GM19324 (cell line): Measurements from ENCODE around the gene PNMA8C.
"Not testable (repeated sequence)": the region's sequence is repeated elsewhere in the genome, so short reads cannot be mapped to it uniquely, and the experiment has no call there.

ENCODE experiments used
- ATAC-seq: cut with Tn5 transposase; IDR thresholded peaks from one replicate; pipeline ENCODE4 v1.9.1; 2021; ENCODE audit warnings: mild to moderate bottlenecking, moderate library complexity; ENCODE audit not compliant: unreplicated experiment, low FRiP score

The PNMA8C gene

DNA sequence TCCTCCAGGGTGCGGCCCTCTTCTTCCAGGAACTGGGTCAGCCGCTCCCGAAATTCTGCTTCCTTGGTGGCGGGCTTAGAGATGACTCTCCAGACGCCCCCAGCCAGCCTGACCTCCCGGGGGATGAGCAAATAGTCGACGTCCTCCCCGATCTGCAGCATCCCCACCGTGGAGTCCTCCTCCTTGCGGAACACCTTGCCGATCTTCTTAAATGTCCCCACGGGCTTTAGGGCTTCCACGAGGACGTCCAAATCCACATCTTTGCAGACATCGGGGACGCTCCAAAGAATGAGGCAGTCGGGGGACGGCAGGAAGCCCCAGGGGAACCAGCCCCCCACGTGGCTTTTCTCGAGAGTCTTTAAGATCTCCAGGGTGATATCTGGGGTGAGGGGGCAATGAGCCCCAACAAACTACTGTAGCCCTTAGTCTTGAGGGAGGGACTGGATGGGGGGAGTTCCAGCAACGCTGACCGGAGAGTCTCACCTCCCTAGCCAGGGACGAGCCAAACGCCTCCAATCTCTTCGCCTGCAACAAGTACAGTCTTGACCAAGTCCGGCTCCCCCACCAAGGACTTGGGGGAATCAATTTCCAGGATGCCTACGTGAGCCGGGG, 16.0 kb downstream of the PNMA8C start:
- no peak for ATAC-seq

DNA sequence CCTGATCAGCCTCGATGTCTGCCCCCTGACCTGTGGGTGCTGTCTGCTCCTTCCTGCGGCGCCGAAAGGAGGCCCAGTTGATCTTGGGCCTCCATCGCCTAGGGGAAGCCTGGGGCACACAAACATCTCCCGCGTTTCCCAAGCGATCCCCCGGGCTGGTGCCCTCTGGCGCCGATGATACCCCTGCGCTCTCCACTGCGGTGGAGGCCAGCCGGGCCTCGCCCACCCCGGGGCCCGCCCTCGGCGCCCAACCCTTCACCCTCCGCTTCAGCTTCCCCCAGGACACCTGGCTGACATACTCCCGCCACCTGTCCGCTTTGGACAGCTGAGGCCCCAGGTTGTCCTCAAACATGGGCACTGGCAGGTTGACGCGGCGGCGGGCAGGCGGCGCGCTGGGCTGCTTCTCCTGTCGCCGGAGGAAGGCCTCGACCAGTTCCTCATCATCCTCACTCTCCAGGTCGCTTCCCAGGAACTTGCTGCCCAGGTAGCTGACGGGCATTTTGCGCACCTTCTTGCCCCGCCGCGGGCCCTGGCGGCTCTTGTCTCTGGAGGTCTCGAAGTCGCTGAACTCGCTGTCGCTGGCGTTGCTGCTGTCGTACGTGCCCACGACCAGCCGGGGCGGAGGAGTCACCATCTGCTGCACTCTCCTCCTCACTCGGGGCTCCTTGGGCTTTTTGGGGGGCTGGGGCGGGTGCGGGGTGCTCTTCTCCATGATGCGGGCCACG, 16.6 kb downstream of the PNMA8C start:
- no peak for ATAC-seq

DNA sequence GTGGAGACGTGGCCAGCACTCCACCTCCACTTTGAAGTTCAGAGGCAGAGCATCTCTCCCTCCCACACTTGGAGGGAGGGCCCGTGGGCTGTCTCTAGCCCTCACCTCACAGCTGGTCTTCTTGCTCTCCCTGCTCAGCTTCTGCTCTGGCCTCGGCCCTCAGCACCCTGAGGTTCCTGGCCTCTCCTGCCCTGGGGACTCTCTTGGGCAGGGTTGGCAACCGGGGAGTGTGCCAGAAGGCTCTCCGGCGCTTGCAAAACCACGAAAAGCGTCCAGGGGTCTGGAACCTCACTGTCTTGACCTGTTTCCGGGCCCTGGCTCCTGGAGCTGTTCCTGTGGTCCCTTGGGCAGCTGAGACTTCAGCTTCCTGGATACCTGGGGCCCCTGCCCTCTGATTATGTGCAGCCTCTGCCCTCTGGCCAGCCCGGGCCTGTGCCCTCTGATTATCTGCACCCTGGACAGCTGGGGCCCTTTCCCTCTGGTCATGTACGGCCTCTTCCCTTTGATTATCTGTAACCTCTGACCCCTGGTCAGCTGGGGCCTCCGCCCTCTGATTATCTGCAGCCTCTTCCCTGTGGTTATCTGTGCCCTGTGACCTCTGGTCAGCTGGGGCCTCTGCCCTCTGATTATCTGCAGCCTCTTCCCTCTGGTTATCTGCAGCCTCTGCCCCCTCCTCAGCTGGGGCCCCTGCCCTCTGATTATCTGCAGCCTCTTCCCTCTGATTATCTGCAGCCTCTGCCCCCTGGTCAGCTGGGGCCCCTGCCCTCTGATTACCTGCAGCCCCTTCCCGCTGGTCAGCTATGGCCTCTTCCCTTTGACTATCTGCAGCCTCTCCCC, 17.4 kb downstream of the PNMA8C start:
- no peak for ATAC-seq

DNA sequence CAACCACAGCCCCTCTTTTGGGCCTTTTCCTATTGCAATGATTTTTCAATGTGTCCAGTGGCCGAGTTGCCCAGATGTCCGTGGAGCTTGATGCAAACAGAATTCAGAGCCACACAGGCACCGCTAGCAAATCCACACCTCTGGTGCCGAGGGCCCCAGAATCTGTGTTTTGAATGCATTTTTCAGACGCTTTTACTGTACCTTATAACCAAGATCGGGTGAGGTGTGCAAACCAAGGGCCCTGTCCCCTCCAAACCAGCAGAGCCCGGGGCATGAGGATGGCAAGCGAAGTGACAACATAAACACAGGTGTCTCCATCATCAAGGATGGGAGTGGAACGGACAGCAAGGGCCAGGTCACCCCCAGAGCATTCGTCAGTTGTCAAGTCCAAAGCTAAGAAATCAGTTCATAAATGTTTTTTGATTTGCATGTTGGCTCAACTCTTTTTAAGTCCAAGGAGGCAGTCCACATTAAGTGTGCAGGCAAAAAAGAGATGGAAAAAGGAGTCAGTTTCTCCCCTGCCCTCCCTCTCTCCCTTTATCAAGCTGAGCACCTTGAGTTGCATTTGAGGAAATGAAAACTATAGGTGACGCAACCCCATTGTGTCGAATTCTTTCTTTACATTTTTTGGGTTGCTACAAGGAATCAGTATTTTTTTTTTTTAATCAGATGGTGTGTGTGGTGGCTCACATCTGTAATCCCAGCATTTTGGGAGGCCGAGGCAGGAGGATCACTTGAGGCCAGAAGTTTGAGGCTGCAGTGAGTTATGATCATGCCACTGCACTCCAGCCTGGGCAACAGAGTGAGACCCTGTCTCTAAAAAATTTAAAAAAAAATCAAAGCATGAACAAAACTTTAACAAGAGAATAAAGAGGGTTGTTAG, 18.3 kb downstream of the PNMA8C start:
- ATAC-seq, result no peak

DNA sequence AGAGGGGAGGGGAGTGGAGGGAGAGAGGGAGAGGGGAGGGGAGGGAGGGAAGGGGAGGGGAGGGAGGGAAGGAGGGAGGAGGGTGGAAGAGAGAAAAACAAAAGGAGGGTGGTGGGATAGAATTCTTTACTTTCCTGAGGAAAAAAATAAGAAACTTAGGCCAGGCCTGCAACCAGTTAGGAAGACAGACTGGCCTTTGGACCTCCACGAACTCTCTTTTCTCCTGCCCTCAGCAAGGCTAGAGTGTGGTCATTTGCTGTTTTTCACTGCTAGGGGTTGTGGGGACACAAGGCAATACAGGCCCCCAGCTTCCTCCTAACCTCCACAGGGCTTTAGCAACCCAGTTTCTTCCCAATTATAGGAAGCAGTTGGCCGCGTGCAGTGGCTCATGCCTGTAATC, 19.5 kb downstream of the PNMA8C start:
- ATAC-seq, result no peak

DNA sequence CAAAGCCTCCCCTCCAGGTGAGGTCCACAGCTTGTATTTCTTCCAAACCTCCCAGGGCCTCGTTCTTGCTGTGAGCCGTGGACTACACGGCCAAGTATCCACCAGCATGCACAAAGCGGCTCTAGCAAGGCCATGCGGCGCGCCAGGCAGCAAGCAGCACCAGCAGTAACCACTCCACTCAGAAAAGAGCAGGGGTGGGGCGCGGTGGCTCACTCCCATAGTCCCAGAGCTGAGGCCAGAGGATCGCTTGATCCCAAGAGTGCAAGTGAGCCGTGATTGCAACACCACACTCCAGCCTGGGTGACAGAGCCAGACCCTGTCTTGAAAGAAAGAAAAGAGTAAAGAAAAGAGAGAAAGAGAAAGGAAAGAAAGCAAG, 20.1 kb downstream of the PNMA8C start:
- ATAC-seq, result no peak

DNA sequence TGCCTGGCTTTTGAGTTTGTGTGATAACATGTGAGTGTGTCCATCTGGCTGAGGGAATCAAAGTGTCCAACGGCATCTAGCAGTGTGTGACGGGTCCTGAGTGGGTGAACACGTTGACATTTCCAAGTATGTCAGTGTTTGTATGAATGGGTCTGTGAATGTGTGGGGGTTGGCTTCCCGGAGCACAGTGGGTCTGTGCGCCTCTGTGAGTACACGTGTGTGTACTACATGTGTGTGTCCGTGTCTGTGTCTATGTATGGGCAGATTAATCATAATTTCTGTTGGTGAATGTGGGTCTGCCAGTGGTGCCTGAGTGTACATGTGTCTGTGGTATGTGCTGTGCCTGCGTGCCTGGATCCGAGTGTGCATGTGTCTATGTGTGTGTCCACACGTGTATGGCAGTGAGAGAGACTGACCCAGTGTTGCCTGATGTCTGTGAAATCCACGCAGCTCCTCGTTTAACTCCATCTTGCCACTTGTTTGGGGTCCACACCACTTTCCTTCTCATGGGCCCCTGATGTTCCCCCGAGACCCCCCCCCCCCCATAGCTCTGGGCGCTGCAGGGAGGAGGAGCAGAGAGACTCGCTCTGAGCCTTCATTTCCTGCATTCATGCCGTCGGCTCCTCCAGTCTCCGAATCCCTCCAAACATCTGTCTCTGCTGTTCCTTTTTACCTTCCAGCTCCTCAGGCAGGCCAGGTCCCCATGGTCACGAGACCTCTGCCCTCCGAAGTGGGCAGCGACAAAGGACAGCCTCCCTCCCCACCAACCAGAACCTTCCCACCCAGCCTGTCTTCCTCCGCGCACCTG, 20.7 kb downstream of the PNMA8C start:
- ATAC-seq, result no peak

DNA sequence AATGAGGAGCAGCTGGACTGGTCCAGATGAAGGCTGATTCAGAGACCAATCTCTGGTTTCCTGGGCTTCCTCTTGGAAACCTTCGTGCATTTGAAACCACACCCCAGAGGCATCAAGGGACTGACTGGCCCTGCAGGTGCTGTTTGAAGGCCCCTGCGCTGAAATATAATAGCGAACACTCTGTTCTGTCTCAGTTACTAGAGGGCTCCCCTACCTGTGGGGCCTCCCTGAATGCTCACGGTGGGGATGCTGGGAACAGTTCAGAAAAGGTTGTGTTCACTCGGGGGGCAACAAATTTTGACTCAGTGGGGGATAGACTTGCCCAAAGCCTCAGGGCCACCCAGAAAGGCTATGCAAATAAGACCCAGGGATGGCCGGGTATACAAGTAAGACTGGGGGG, 21.8 kb downstream of the PNMA8C start:
- ATAC-seq, result no peak

DNA sequence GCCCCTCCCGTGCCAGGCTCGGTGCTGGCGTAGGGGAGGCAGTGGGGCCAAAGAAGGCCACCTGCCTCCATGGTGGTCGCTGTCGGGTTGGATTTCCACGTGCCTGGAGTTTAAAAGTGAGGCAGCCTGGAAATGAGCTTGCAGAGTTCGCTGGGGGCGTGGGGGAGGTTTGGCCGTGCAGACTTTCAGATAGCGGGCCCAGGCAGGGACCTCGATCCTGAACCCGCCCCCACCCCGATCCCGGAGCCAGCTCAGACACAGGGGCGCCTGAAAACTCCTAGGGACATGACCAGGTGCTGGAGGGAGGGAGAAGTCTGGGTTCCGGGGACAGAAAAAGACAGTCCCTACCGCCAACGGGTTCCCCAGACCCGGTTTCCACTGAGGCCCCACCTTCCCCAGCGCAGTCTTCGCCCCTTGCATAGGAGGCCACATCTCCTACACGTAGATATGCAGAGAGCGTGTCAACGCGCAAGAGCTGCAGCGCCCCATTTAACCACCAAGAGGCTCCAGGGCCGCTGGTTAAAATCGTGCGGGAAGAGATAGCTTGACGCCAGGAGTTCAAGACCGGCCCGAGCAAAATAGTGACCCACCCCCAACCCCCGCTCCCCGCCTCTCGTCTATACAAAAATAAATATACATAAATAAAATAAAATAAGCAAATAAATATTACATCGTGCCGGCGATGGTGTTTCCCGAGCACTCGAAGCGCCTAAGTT, 23.8 kb downstream of the PNMA8C start:
- no peak for ATAC-seq

DNA sequence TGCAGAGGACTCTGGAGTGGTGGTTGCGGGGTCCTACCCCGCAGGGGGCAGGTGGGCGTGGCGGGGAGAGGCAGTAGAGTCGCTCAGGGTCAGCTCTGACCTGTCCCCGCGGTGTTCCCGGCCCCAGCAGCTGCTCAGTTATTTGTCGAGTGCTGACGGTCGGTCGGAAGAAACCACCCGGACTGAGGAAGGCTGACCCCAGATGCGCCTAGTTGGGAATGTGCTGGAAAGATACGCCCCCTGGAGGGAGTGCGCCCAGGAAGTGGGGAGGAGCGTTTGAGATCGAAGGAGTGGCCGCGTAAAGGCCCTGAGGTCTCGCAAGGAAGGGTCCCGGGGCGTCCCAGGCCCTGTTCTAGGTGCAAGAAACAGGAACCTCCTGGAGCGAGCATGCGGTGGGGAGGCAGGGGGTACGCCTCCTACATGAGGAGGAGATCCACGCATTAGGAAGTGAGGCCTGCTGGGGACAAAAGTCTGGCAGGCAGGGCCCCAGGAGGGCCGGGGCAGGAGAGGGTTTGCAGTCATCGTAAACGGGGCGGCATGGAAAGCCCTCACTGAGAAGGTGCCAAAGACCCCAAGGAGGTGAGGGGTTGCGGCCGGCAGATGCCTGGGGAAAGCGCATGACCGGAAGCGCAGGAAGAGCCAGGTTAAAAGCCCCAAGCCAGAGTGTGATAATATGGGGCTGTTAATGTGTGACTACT, 24.5 kb downstream of the PNMA8C start:
- no peak for ATAC-seq

DNA sequence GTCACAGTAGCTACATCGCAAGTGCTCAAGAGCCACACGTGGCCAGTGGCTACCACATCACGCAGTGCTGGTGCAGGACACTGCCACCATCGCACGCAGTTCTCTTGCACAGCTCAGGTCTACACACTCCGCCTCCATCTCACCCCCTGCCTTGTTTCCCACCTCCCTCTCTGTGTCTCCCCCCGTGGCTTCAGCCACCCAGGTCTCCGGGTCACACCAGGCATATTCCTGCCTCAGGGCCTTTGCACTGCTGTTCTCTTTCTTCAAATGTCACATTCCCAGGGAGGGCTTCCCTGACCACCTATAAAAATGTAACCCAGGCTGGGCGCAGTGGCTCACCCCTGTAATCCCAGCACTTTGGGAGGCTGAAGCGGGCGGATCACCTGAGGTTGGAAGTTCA, 26.0 kb downstream of the PNMA8C start:
- ATAC-seq, result no peak

DNA sequence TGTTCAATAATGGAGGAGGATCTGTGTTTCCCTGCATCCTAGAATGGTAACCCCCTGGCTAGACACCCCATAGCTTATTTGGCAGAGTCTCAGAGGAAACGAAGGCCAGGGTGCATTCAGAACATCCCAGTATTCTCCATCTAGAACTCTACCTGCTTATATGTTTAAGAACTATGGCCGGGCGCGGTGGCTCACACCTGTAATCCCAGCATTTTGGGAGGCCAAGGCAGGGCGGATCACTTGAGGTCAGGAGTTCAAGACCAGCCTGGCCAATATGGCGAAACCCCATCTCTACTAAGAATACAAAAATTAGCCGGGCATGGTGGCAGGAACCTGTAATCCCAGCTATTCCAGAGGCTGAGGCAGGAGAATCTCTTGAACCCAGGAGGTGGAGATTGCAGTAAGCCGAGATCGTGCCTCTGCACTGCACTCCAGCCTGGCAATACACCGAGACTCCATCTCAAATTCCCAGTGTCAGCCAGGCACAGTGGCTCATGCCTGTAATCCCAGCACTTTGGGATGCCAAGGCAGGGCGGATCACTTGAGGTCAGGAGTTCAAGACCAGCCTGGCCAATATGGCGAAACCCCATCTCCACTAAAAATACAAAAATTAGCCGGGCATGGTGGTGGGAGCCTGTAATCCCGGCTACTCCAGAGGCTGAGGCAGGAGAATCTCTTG, 30.8 kb downstream of the PNMA8C start:
- ATAC-seq, result not testable (repeated sequence)

DNA sequence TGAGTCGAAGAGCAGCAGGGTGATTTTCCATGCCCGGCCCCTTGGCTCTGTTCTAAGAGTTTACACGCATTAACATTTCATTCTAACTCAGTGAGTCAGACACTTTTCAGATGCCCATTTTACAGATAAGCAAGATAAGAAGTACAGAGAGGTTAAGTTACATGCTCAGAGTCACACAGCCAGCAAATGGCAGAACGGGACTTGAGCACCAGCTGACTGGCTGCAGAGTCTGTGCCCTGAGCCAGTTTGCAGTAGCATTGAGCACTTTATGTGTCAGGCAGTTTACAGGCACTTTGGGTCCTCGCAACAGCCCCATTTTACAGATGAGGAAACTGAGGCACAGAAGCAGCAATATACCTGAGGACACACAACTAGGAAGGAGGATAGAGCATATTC, 34.3 kb downstream of the PNMA8C start:
- ATAC-seq, result no peak

DNA sequence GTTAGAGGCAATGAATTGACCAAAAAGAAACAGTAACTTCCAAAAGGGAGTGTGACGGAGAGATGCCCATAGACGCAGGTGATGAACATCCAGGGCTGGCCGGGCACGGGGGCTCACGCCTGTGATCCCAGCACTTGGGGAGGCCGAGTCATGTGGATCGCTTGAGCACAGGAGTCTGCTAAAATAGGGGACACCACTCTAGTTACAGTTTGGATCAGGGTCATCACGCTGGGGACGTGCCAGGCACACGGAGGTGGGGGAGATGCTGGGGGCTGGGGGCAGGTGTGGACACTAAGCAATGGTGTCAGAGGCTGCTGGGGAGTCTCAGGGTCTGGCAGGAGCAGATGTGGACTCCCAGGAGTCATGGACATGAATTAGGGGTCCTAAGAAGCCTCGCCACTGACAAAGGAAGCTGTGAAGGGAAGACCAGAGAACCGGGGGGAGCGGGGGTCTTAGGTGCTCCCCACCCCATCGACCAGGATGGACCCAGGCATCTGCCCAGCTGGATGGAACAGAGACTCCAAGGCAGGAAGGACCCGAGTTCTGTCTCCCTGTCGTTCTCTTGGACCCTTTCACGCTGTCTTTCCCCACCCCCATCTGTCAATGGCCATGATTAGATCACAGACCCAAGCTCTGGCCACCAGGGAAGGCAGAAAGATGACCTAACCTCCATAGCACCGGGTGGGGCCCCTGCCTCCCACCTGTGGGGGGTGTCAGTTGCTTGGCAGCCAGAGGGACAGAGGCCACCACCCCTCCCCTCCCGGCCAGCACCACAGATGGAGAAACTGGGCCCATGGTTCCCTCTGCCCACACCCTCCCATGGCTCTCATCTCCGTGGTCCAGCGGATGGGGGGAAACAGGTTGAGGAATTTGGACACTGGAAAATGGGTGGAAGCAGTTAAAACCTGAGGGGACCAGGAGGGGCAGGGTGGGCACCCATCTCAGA, 35.0 kb downstream of the PNMA8C start:
- no peak for ATAC-seq

DNA sequence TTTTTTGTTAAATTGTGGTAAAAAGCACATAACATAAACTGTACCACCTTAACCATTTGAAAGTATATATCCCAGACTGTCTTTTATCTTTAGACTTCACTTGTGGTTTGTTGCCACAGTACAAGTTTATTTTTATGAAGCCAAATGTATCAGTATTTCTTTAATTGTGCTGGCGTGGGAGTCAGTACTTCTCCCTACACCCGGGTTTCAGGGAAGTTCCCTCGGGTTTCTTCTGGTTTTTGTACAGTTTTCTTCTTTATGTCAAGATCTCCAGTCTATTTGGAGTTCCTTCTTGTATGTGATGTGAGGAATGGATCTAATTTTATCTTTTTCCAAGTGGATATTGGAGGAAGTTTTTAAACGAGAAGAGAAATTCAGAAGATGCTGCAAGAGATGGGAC, 35.9 kb downstream of the PNMA8C start:
- no peak for ATAC-seq

DNA sequence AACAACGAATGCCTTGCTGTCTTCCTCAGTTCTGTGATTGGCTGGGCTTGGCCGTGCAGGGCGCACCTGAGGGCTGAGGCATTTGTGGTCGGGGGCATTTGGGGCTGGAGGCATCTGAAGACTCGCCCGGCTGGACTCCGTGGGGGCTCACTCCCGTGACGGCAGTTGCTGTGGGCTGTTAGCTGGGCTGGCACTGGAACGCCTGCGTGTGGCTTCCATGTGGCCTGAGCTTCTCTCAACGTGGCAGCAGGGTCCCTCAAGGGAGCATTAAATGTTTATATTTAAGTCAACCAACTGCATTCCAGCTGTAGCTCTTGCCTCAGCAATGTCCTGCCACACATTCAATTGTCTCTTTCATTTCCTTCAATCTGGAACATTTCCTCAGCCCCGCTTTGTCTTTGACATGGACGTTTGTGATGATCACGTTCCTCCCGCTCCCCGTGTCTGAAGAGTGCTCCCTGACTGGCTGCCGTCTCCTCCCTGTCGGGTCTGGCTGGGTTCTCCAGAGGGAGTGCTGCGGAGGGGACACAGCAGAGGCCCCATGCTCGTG, 36.4 kb downstream of the PNMA8C start:
- ATAC-seq, result no peak
